K562 (cell line): ENCODE results near the gene SLC30A1. TPM values are rescaled to one million over a fixed set of nuclear protein-coding genes. Genes with fewer than 3 reads are reported as not detected.

Source experiments
- ATF1 ChIP-seq, 2 experiments: fragments of 450-650 bp in 1 of 2; IDR thresholded peaks; 2 replicates each; pipeline ENCODE4 v1.6.1; 2016; ENCODE audit warnings: missing compliant biosample characterization in 1 of 2, missing genetic modification characterization in 1 of 2
- BRD9 ChIP-seq: fragments of 450-650 bp; IDR thresholded peaks from 2 replicates; pipeline ENCODE4 v1.6.1; 2018; ENCODE audit warnings: low read depth; ENCODE audit not compliant: partially characterized antibody
- CBFA2T2 ChIP-seq: fragments of 450-650 bp; conservative IDR thresholded peaks from 2 replicates; pipeline ENCODE4 v1.6.1; 2017; ENCODE audit warnings: mild to moderate bottlenecking
- FOS ChIP-seq: IDR thresholded peaks from 3 replicates; pipeline ENCODE4 v1.6.1; 2011; ENCODE audit not compliant: insufficient read length; ENCODE audit errors: extremely low read depth
- GABPB2 ChIP-seq: fragments of 250-450 bp; sonication (Bioruptor Pico); conservative IDR thresholded peaks from 2 replicates; pipeline ENCODE4 v1.5.1; 2021; ENCODE audit warnings: mild to moderate bottlenecking
- HDGF ChIP-seq: fragments of 450-650 bp; IDR thresholded peaks from 2 replicates; pipeline ENCODE4 v1.6.1; 2016
- KHSRP ChIP-seq: fragments of 450-650 bp; IDR thresholded peaks from 2 replicates; pipeline ENCODE4 v1.6.1; 2017
- NONO ChIP-seq, 2 experiments: fragments of 200-400 bp in 1 of 2; fragments of 450-650 bp in 1 of 2; formaldehyde crosslinking in 1 of 2; IDR thresholded peaks; 2 replicates each; pipeline ENCODE4 v1.6.1; 2017; ENCODE audit warnings: low read depth in 2 of 2, mild to moderate bottlenecking in 2 of 2, moderate library complexity in 2 of 2, low read length in 1 of 2
- NR2C2 ChIP-seq, 2 experiments: fragments of 200-800 bp in 1 of 2; sonication (Bioruptor generic) in 1 of 2; sonication (generic) in 1 of 2; formaldehyde crosslinking in 1 of 2; IDR thresholded peaks; 2 replicates each; pipeline versions ENCODE4 v1.6.1 to v1.8.0; 2016 to 2022; ENCODE audit warnings: mild to moderate bottlenecking in 1 of 2, missing compliant biosample characterization in 1 of 2, missing genetic modification characterization in 1 of 2, missing genetic modification reagents in 1 of 2
- PHB2 ChIP-seq: fragments of 450-650 bp; IDR thresholded peaks from 2 replicates; pipeline ENCODE4 v1.6.1; 2017; ENCODE audit warnings: low read depth
- RAD21 ChIP-seq, 2 experiments: fragments of 250-450 bp in 1 of 2; fragments of 450-650 bp in 1 of 2; sonication (Bioruptor Pico) in 1 of 2; formaldehyde crosslinking in 1 of 2; IDR thresholded peaks in 1 of 2; conservative IDR thresholded peaks in 1 of 2; 2 replicates each; pipeline versions ENCODE4 v1.4.0 to v1.8.0; 2020 to 2022; ENCODE audit warnings: mild to moderate bottlenecking in 2 of 2, moderate library complexity in 1 of 2
- RUNX1 ChIP-seq: sonication (generic); IDR thresholded peaks from 2 replicates; pipeline ENCODE4 v1.6.1; 2016; ENCODE audit warnings: antibody characterized with exemption, low read depth
- SAP30 ChIP-seq: fragments of 200-600 bp; sonication (generic); IDR thresholded peaks from 2 replicates; pipeline ENCODE4 v1.6.1; 2012; ENCODE audit warnings: borderline replicate concordance, low read depth, mild to moderate bottlenecking, moderate library complexity, low read length, control low read depth, inconsistent platforms; ENCODE audit not compliant: insufficient read depth, poor library complexity, severe bottlenecking
- SIN3B ChIP-seq: fragments of 450-650 bp; IDR thresholded peaks from 2 replicates; pipeline ENCODE4 v1.6.1; 2017; ENCODE audit warnings: low read depth, mild to moderate bottlenecking, moderate library complexity
- SIX5 ChIP-seq, 2 experiments: IDR thresholded peaks; 2 replicates each; pipeline ENCODE4 v1.6.1; 2011; ENCODE audit warnings: low read length in 2 of 2, borderline replicate concordance in 1 of 2, low read depth in 1 of 2, mild to moderate bottlenecking in 1 of 2, moderate library complexity in 1 of 2; ENCODE audit not compliant: insufficient read depth in 1 of 2
- TBL1XR1 ChIP-seq, 2 experiments: IDR thresholded peaks; 2 replicates each; pipeline ENCODE4 v1.6.1; 2012; ENCODE audit warnings: improper control_type of control experiment in 2 of 2, low read length in 2 of 2, mild to moderate bottlenecking in 1 of 2
- ZBTB7A ChIP-seq: IDR thresholded peaks from 2 replicates; pipeline ENCODE4 v1.6.1; 2011; ENCODE audit warnings: low read depth, mild to moderate bottlenecking, low read length, moderate library complexity, borderline replicate concordance; ENCODE audit not compliant: control insufficient read depth
- ZKSCAN3 ChIP-seq: fragments of 250-450 bp; sonication (Bioruptor Pico); IDR thresholded peaks from 2 replicates; pipeline ENCODE4 v1.4.0; 2020
- ZNF146 ChIP-seq: IDR thresholded peaks from one replicate; pipeline ENCODE4 v1.6.1; 2018; ENCODE audit warnings: missing compliant biosample characterization; ENCODE audit not compliant: unreplicated experiment
- ZNF354B ChIP-seq: fragments of 250-450 bp; sonication (Bioruptor Pico); IDR thresholded peaks from 2 replicates; pipeline ENCODE4 v1.4.0; 2020
- ZNF707 ChIP-seq: fragments of 250-450 bp; sonication (Bioruptor Pico); conservative IDR thresholded peaks from 2 replicates; pipeline ENCODE4 v1.8.0; 2022; ENCODE audit warnings: inconsistent platforms, mild to moderate bottlenecking, moderate library complexity
- ZZZ3 ChIP-seq: fragments of 450-650 bp; IDR thresholded peaks from 2 replicates; pipeline ENCODE4 v1.6.1; 2016; ENCODE audit warnings: antibody characterized with exemption, mild to moderate bottlenecking, moderate library complexity
- polyA plus RNA-seq, 8 experiments: library from polyadenylated mRNA; depleted of rRNA in 4 of 8; stranded (reverse) in 5 of 8; unstranded in 3 of 8; fragments of >200 nt; fragmentation: Nextera tagmentation in 2 of 8; fragmentation: Illumina TruSeq in 1 of 8; extraction: Ambion mirVana in 2 of 8; extraction: Trizol in 1 of 8; gene quantifications; 2 replicates each; pipeline versions ENCODE4 v1.2.1 to v1.2.3, GENCODE V29; 2011 to 2014; ENCODE audit warnings: inconsistent platforms in 1 of 8, missing spikeins in 1 of 8
- total RNA-seq, 7 experiments: library from RNA; depleted of rRNA in 6 of 7; stranded (reverse); fragments of >200 nt in 6 of 7; fragmentation: Illumina TruSeq in 2 of 7; extraction: Trizol in 2 of 7; gene quantifications; 2 replicates each; pipeline versions ENCODE4 v1.2.1 to v1.2.3, GENCODE V29; 2011 to 2021; ENCODE audit warnings: low replicate concordance in 1 of 7
- TF ChIP-seq, protein P1 (sequence below): fragments of 250-450 bp; sonication (Bioruptor Pico); IDR thresholded peaks from 2 replicates; pipeline ENCODE4 v1.6.1; 2021; ENCODE audit warnings: mild to moderate bottlenecking
- TF ChIP-seq, protein P2 (sequence below): fragments of 450-650 bp; formaldehyde crosslinking; IDR thresholded peaks from 2 replicates; pipeline ENCODE4 v1.4.0; 2020; ENCODE audit warnings: mild to moderate bottlenecking, moderate library complexity
- TF ChIP-seq, protein P3 (sequence below): fragments of 250-450 bp; sonication (Bioruptor Pico); IDR thresholded peaks from 2 replicates; pipeline ENCODE4 v1.8.0; 2022; ENCODE audit warnings: moderate library complexity, mild to moderate bottlenecking, inconsistent platforms

SLC30A1 gene
- total and polyA plus RNA-seq, 9 of the 15 experiments (the other 6 are each of a cell fraction or from before 2014, with no cell fraction given): 4.1 to 14.4 (median 6.6) TPM

DNA sequence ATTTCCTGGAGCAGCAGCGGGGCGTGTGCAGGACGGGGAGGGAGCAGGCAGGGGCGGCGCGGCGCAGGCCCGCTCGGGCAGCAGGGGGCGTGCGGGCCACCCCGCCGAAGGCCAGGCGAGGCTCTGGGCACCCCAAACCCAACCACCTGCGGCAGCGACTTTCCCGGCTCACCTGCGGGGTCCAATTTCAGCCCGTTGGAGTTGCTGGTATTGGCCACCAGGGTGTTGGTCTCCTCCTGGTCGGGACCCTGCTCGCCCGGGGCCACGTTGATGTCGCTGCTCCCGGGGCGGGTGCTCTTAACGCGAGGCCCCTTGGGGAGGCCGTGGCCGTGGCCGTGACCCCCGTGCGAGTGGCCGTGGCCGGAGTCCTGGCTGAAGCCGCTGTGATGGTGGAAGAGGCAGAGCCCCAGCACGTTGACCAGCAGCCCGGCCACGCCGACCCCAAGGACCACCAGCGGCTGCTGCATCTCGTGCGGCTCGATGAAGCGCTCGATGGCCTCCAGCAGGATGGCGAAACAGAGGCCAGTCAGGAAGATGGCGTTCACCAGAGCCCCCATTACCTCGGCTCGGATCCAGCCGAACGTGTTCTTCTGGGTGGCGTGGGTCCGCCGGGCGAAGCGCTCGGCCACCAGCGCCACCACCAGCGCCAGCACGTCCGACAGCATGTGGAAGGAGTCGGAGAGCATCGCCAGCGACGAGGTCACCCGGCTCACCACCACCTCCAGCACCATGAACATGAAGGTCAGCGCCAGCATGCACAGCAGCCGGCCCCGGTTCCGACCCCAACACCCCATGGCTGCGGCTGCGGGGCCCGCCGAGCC is 932 bp downstream of the SLC30A1 start (continued):
- TF ChIP-seq ZBTB7A (peak; percentile 68; the same call in 1 of the 2 replicates), KHSRP (no peak), TBL1XR1 (IDR thresholded peaks at IDR 0.05; ENCODE audit: low read length in 2 of 2) (no peak), RAD21 (CRISPR knock-in tag; conservative IDR thresholded peaks at IDR 0.05 in 1 of 2, IDR thresholded peaks at IDR 0.05 in 1 of 2) (peak; percentile 90 to 91), FOS (no peak), HDGF (0 out of 2 replicates have a peak, but pooled peaks have one; percentile 49), ZNF354B (CRISPR knock-in tag) (no peak), NONO (IDR thresholded peaks at IDR 0.05; ENCODE audit: low read depth in 2 of 2, low read length in 1 of 2) (peak in 1 of 2 experiments; percentile 80; a peak in 2 of 4 replicates), SIN3B (no peak), BRD9 (peak; percentile 51), ATF1 (CRISPR knock-in tag; IDR thresholded peaks at IDR 0.05) (no peak), ATF1 (tag; IDR thresholded peaks at IDR 0.05) (peak; percentile 54), ZKSCAN3 (CRISPR knock-in tag) (no peak), NR2C2 (CRISPR knock-in tag; IDR thresholded peaks at IDR 0.05) (peak; percentile 78; the same call in 1 of the 2 replicates), NR2C2 (tag; IDR thresholded peaks at IDR 0.05) (peak; percentile 74; the same call in 1 of the 2 replicates), ZNF707 (no peak), SAP30 (no peak), ZZZ3 (no peak), GABPB2 (CRISPR knock-in tag) (no peak), SIX5 (IDR thresholded peaks at IDR 0.05; ENCODE audit: borderline replicate concordance in 1 of 2, insufficient read depth in 1 of 2, low read depth in 1 of 2, low read length in 2 of 2) (no peak), RUNX1 (no peak), PHB2 (no peak), ZNF146 (CRISPR knock-in tag) (no peak), CBFA2T2 (no peak)
- TF ChIP-seq, protein P1, sequence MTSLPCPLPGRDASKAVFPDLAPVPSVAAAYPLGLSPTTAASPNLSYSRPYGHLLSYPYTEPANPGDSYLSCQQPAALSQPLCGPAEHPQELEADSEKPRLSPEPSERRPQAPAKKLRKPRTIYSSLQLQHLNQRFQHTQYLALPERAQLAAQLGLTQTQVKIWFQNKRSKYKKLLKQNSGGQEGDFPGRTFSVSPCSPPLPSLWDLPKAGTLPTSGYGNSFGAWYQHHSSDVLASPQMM (CRISPR knock-in tag): no peak
- TF ChIP-seq, protein P2, sequence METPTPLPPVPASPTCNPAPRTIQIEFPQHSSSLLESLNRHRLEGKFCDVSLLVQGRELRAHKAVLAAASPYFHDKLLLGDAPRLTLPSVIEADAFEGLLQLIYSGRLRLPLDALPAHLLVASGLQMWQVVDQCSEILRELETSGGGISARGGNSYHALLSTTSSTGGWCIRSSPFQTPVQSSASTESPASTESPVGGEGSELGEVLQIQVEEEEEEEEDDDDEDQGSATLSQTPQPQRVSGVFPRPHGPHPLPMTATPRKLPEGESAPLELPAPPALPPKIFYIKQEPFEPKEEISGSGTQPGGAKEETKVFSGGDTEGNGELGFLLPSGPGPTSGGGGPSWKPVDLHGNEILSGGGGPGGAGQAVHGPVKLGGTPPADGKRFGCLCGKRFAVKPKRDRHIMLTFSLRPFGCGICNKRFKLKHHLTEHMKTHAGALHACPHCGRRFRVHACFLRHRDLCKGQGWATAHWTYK (CRISPR knock-in tag): peak; percentile 99
- TF ChIP-seq, protein P3, sequence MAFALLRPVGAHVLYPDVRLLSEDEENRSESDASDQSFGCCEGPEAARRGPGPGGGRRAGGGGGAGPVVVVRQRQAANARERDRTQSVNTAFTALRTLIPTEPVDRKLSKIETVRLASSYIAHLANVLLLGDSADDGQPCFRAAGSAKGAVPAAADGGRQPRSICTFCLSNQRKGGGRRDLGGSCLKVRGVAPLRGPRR: no peak
